ENCODE measurements around the gene NUTF2. TPM values are rescaled to one million over a fixed set of nuclear protein-coding genes. Genes with fewer than 3 reads are reported as not detected.
A peak's percentile ranks its signal among the peaks of the same experiment; 100 is the strongest.

The NUTF2 gene
- total RNA-seq, 4 donors from 2014 or later, result 60.1 to 210 (median 114) TPM

GRCh38 chr16:67881621-67882161, 35.0 kb downstream of the NUTF2 start:
- TF ChIP-seq CTCF (IDR thresholded peaks at IDR 0.05 in 4 of 5, conservative IDR thresholded peaks at IDR 0.05 in 1 of 5) (no peak), POLR2A (IDR thresholded peaks at IDR 0.05) (peak in 1 of 2 donors; percentile 13)
- in situ Hi-C loops (cut with MboI; ENCODE audit: low sequenced_read_pairs in 4 of 4) (loop anchor here in 1 of 4 donors (10.0 kb wide), 1 partner anchor 53 kb away; the partner anchor contains the start of genes CTRL and PSMB10), intact Hi-C loops (cut with DNase I; ENCODE audit: low total_unique reads) (loop anchor here (2.0 to 5.0 kb wide), 2 partner anchors 35 to 161 kb away; no protein-coding TSS in a partner anchor)
- Histone ChIP-seq H3K4me1 (peaks cover 51 to 52% of the 10 kb centered on the region in 2 donors), H3K36me3 (peaks cover 2 to 64% of the 10 kb centered on the region in 2 donors), H3K9me3 (no peaks in the 10 kb centered on the region), H3K27me3 (no peaks in the 10 kb centered on the region), H3K27ac (peak overlapping the region; percentile 87 to 95 (median 90)), H3K4me3 (no peak overlapping the region)
- DNase-seq (peak; percentile 34 to 82), ATAC-seq (peak; percentile 51 to 63)

DNA sequence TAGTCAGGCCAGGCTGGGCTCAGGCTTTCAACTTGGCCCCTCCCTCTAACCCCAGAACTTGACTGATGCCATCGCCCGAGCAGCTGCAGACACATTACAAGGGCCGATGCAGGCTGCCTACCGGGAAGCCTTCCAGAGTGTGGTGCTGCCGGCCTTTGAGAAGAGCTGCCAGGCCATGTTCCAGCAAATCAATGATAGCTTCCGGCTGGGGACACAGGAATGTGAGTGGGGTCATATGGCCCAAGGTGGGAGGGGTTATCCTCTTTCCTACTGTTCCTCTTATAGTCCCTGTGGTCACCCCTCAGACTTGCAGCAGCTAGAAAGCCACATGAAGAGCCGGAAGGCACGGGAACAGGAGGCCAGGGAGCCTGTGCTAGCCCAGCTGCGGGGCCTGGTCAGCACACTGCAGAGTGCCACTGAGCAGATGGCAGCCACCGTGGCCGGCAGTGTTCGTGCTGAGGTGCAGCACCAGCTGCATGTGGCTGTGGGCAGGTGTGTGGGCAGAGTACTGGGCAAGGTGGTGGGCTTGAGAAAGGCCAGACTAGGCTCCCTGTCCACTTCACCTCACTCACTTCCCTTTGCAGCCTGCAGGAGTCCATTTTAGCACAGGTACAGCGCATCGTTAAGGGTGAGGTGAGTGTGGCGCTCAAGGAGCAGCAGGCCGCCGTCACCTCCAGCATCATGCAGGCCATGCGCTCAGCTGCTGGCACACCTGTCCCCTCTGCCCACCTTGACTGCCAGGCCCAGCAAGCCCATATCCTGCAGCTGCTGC, 35.8 kb downstream of the NUTF2 start:
- Histone ChIP-seq H3K27ac (peak overlapping the region; percentile 87 to 95 (median 90)), H3K4me1 (peaks cover 51 to 52% of the 10 kb centered on the region in 2 donors)
- peak; percentile 65 to 74 for ATAC-seq

DNA sequence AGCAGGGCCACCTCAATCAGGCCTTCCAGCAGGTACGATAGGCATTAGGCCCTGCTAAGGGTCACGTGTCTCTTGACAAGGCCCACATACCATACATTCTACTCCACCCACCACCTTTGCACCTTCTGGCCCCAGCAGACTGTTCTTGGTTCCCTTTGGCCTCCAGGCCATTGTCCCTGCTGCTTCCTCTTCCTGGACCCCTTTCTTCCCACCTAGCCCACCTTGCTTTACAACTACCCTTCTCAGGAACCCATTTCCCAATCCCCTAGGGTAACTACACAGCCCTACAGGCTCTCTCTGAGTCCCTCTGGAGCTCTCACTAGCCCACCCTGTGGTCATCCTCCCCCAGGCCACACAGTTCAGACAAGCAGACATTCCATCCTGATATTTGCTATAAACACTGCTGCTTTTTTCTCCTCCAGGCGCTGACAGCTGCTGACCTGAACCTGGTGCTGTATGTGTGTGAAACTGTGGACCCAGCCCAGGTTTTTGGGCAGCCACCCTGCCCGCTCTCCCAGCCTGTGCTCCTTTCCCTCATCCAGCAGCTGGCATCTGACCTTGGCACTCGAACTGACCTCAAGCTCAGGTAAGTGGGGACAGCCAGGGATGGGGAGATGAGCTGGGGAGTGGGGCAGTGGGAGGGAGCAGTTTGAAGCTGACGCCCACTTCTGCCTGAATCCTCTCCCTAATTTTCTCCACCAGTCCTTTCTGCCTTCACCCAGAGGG, 36.6 kb downstream of the NUTF2 start:
- DNase-seq, result no peak
- H3K4me1 ChIP-seq, result peaks cover 51 to 52% of the 10 kb centered on the region in 2 donors
- no peak overlapping the region for H3K4me3 ChIP-seq
- no peaks in the 10 kb centered on the region for H3K27me3 ChIP-seq
- no peaks in the 10 kb centered on the region for H3K9me3 ChIP-seq
- no peak for ATAC-seq
- peaks cover 2 to 48% of the 10 kb centered on the region in 2 donors for H3K36me3 ChIP-seq
- intact Hi-C loops (cut with DNase I; ENCODE audit: low total_unique reads), result loop anchor here (2.0 to 5.0 kb wide), 2 partner anchors 33 to 159 kb away; no protein-coding TSS in a partner anchor
- H3K27ac ChIP-seq, result peak overlapping the region; percentile 87 to 95 (median 90)
- TF ChIP-seq POLR2A (IDR thresholded peaks at IDR 0.05) (no peak), CTCF (IDR thresholded peaks at IDR 0.05 in 4 of 5, conservative IDR thresholded peaks at IDR 0.05 in 1 of 5) (no peak)
- in situ Hi-C loops (cut with MboI; ENCODE audit: low sequenced_read_pairs in 4 of 4), result loop anchor here in 1 of 4 donors (10.0 kb wide), 1 partner anchor 51 kb away; the partner anchor contains the start of genes CTRL and PSMB10

More for the DNA sequence above, 35.8 kb downstream of the NUTF2 start:
- Histone ChIP-seq H3K4me3 (no peak overlapping the region), H3K27me3 (no peaks in the 10 kb centered on the region), H3K36me3 (peaks cover 2 to 55% of the 10 kb centered on the region in 2 donors), H3K9me3 (no peaks in the 10 kb centered on the region)
- intact Hi-C loops (cut with DNase I; ENCODE audit: low total_unique reads) (loop anchor here (2.0 to 5.0 kb wide), 2 partner anchors 34 to 160 kb away; no protein-coding TSS in a partner anchor), in situ Hi-C loops (cut with MboI; ENCODE audit: low sequenced_read_pairs in 4 of 4) (loop anchor here in 1 of 4 donors (10.0 kb wide), 1 partner anchor 52 kb away; the partner anchor contains the start of genes CTRL and PSMB10)
- peak; percentile 74 to 90 for DNase-seq
- peak; percentile 27 to 48 for TF ChIP-seq POLR2A (IDR thresholded peaks at IDR 0.05)
- peak in 1 of 5 experiments; percentile 22 for TF ChIP-seq CTCF (IDR thresholded peaks at IDR 0.05 in 4 of 5, conservative IDR thresholded peaks at IDR 0.05 in 1 of 5)

DNA sequence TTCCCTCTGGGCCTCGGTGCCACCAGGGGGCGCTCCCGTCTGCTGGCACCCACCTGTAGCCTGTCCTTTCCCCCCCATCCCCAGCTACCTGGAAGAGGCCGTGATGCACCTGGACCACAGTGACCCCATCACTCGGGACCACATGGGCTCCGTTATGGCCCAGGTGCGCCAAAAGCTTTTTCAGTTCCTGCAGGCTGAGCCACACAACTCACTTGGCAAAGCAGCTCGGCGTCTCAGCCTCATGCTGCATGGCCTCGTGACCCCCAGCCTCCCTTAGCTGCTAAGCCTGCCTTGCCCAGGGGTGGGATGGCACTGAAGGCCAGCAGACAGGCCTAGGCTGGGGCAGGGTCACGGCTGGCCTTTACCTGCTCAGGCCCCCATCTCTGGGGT, 37.1 kb downstream of the NUTF2 start:
- DNase-seq (peak in 1 of 2 donors; percentile 64), ATAC-seq (peak in 1 of 2 donors; percentile 22)

More for the DNA sequence above, 37.1 kb downstream of the NUTF2 start:
- Histone ChIP-seq H3K9me3 (no peaks in the 10 kb centered on the region), H3K36me3 (peaks cover 2 to 42% of the 10 kb centered on the region in 2 donors), H3K4me3 (no peak overlapping the region), H3K27me3 (no peaks in the 10 kb centered on the region), H3K4me1 (peaks cover 51 to 52% of the 10 kb centered on the region in 2 donors), H3K27ac (peak overlapping the region; percentile 87 to 95 (median 90))
- in situ Hi-C loops (cut with MboI; ENCODE audit: low sequenced_read_pairs in 4 of 4) (loop anchor here in 1 of 4 donors (10.0 kb wide), 1 partner anchor 51 kb away; the partner anchor contains the start of genes CTRL and PSMB10), intact Hi-C loops (cut with DNase I; ENCODE audit: low total_unique reads) (loop anchor here (1.0 to 5.0 kb wide), 3 partner anchors 33 to 158 kb away; no protein-coding TSS in a partner anchor)
- TF ChIP-seq POLR2A (IDR thresholded peaks at IDR 0.05) (no peak), CTCF (IDR thresholded peaks at IDR 0.05 in 4 of 5, conservative IDR thresholded peaks at IDR 0.05 in 1 of 5) (peak; percentile 76 to 91 (median 91))
